H7 (cell line): ENCODE measurements around the gene SOX6. TPM values are rescaled to one million over a fixed set of nuclear protein-coding genes. Genes with fewer than 3 reads are reported as not detected.

Experiments
- DNase-seq: peaks from one replicate; pipeline ENCODE4 v3.0.0; 2012
- H3K27me3 ChIP-seq: 2 replicates; pipeline ENCODE4 v1.6.0; 2011; ENCODE audit warnings: mild to moderate bottlenecking, low read length; ENCODE audit not compliant: control insufficient read depth, insufficient read depth
- H3K36me3 ChIP-seq: replicated peaks from 2 replicates; pipeline ENCODE4 v1.5.1; 2011; ENCODE audit warnings: low read length; ENCODE audit not compliant: control insufficient read depth, insufficient read depth
- H3K4me3 ChIP-seq: 2 replicates; pipeline ENCODE4 v1.5.1; 2011; ENCODE audit warnings: low read depth, mild to moderate bottlenecking, control low read depth, low read length, moderate library complexity; ENCODE audit not compliant: insufficient read depth
- total RNA-seq: library from RNA; depleted of rRNA; stranded (reverse); fragments of >200 nt; shearing (Covaris generic); gene quantifications from 2 replicates; pipeline ENCODE4 v1.2.3, GENCODE V29; 2014

SOX6 gene
- total RNA-seq, 1 experiment from 2014 or later: 0.03 TPM

DNA sequence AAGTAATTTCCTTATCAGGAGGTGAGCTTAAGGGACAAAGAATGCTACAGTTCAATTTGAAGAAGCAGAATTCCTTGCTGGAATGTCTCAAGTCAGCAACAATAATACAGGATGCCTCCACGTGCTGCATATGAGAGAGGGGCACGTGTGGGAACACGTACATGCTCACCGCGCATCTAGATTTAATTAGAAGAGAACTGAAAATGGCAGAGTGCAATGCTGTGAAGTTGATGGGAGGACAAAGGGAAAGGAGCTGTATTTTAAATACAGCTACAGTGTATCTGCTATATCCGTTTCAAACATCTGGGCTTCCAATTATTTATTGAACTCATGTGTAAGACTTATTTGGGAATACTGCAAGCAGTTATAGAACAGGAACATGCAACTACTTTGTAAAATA is 328.7 kb downstream of the SOX6 start:
- H3K4me3 ChIP-seq: no peak overlapping the region
- no peak for DNase-seq
- H3K36me3 ChIP-seq: no peaks in the 10 kb centered on the region
- no peaks in the 10 kb centered on the region for H3K27me3 ChIP-seq

GRCh38 chr11:16026849-16027248 is 329.5 kb downstream of the SOX6 start:
- no peak for DNase-seq
- Histone ChIP-seq H3K36me3 (no peaks in the 10 kb centered on the region), H3K27me3 (no peaks in the 10 kb centered on the region), H3K4me3 (no peak overlapping the region)

GRCh38 chr11:16018931-16019330 is 337.4 kb downstream of the SOX6 start:
- H3K36me3 ChIP-seq: no peaks in the 10 kb centered on the region
- no peak for DNase-seq

DNA sequence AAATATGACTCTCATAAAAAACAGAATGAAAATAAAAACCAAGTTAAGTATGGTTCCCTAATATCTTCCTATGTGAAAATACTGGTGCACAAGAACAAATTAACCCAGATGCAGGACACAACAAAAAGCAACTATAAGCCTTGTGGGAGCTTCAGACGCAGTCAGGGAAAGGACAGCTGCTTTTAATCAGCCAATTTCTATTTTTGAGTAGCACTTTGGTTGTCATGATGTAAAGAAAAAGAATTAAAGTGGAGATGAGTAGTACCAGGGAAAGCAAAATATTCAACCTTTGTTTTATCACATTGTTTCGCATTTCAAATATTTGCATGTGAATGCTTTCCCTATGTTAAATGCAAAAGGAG is 339.9 kb downstream of the SOX6 start:
- Histone ChIP-seq H3K27me3 (no peaks in the 10 kb centered on the region), H3K36me3 (no peaks in the 10 kb centered on the region), H3K4me3 (no peak overlapping the region)
- no peak for DNase-seq

More at GRCh38 chr11:16018931-16019330, 337.4 kb downstream of the SOX6 start:
- no peak overlapping the region for H3K4me3 ChIP-seq
- H3K27me3 ChIP-seq: no peaks in the 10 kb centered on the region

GRCh38 chr11:16015741-16016467 is 340.4 kb downstream of the SOX6 start:
- no peaks in the 10 kb centered on the region for H3K36me3 ChIP-seq
- DNase-seq: no peak

GRCh38 chr11:16013649-16014275 is 342.6 kb downstream of the SOX6 start:
- no peak for DNase-seq
- H3K27me3 ChIP-seq: no peaks in the 10 kb centered on the region
- no peaks in the 10 kb centered on the region for H3K36me3 ChIP-seq
- H3K4me3 ChIP-seq: no peak overlapping the region

More at GRCh38 chr11:16015741-16016467, 340.4 kb downstream of the SOX6 start:
- Histone ChIP-seq H3K27me3 (no peaks in the 10 kb centered on the region), H3K4me3 (no peak overlapping the region)

DNA sequence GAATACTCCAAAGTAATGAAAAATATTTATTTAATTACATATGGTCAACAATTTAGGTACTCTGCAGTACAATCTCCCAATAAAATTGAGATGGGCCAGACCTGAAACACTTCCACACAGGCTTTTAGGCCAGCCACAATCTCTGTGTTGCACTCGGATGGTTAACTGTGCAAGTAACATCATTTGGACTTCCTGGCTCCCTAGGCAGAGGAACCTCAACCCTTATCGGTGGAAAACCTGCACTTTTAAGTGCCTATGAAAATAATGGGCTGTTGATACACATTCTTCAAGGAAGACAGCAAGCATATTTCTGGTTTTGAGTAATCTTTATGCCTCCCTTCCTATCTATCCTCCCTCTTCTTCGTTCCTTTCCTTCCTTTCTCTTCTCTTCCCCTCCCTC is 343.1 kb downstream of the SOX6 start:
- no peak overlapping the region for H3K4me3 ChIP-seq
- no peaks in the 10 kb centered on the region for H3K36me3 ChIP-seq
- no peaks in the 10 kb centered on the region for H3K27me3 ChIP-seq
- DNase-seq: no peak

DNA sequence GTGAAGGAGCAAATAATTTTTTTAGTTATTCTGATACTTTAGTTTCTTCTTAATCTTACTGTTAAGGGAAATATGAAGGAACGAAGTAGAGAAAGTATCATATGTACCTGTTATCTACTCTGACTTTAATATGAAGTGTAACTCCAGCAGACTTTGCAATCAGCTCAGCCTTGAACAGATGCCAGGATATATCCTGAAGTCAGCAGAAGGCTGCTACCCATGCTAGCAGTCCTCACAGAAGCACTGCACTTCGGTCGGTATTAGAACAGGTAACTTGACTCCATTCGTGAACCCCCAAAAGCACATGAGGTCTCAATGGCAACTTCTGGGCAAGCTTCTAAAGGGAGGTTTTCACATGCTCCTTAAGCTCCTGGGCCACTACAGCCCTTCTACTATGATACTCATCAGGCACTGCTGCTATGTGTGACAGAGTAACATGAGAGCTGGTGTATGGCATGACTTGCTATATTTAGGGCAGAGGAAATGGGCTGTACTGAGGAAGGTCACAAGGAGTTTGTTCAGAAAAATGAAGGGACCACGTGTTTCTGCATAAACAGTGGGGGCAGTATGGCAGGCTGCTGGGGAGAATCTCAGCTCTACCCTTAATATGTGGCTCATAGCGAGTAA is 344.1 kb downstream of the SOX6 start:
- no peak for DNase-seq
- Histone ChIP-seq H3K36me3 (no peaks in the 10 kb centered on the region), H3K27me3 (no peaks in the 10 kb centered on the region), H3K4me3 (no peak overlapping the region)

DNA sequence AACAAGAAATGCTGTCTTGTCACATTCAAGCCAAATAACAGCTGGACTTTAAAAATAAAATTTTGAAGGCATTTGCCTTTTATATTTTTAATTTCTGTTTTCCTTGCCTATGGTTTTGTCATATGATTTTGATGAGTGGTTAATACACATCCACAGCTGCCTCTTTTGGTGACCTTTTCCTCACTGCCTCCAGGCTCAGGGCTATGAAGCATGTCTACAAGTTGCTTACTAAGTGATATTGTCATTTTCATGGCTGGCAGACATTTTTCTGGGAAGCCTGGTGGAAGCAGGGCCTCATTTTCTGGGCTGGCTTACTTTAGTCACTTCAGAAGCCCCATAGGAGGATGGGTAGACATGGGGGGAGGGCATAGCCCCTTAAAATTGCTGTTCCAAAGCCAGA is 344.9 kb downstream of the SOX6 start:
- H3K4me3 ChIP-seq: no peak overlapping the region
- DNase-seq: no peak
- no peaks in the 10 kb centered on the region for H3K27me3 ChIP-seq
- no peaks in the 10 kb centered on the region for H3K36me3 ChIP-seq

DNA sequence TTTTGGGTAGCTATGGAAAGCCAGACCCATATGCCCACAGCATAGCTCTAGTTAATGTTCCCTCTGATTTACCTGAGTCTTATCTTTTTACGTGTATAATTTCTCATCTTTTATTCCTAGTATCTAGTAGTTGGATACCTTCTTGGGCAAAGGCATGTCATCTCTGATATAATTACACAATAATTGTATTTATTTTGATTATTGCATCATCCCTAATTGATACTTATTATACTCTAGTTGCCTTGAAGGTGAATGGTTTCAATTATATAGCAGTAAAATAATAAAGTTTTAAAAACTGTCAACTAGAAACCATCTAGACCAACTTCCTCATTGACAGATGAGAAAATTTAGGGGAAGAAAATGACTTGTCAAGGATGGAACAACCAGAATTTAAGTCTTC is 347.3 kb downstream of the SOX6 start:
- DNase-seq: no peak
- no peak overlapping the region for H3K4me3 ChIP-seq
- H3K36me3 ChIP-seq: no peaks in the 10 kb centered on the region
- no peaks in the 10 kb centered on the region for H3K27me3 ChIP-seq

DNA sequence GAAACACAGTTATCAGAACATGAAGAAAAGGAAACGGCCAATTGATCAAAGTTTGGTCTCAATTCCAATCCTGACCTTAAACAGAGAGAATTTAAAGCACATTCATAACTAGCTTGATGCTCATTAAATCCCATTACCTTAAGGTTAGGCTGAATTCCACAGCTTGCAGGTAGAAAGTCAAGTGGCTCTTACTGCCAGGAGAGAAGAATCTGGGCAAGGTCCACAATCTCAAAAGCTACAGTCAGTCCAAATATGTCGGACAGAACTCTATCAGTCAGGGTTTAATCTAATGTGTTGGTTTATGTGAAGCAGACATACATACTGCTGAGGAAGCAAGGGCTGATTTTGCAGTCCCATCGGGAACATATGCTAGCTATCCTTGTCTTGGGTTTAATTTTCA is 348.8 kb downstream of the SOX6 start:
- DNase-seq: no peak
- Histone ChIP-seq H3K4me3 (no peak overlapping the region), H3K36me3 (no peaks in the 10 kb centered on the region), H3K27me3 (no peaks in the 10 kb centered on the region)

GRCh38 chr11:16002942-16003341 is 353.4 kb downstream of the SOX6 start:
- Histone ChIP-seq H3K36me3 (no peaks in the 10 kb centered on the region), H3K27me3 (no peaks in the 10 kb centered on the region), H3K4me3 (no peak overlapping the region)
- DNase-seq: no peak

GRCh38 chr11:16001899-16002426 is 354.4 kb downstream of the SOX6 start:
- no peaks in the 10 kb centered on the region for H3K27me3 ChIP-seq
- no peak overlapping the region for H3K4me3 ChIP-seq
- DNase-seq: no peak
- no peaks in the 10 kb centered on the region for H3K36me3 ChIP-seq

DNA sequence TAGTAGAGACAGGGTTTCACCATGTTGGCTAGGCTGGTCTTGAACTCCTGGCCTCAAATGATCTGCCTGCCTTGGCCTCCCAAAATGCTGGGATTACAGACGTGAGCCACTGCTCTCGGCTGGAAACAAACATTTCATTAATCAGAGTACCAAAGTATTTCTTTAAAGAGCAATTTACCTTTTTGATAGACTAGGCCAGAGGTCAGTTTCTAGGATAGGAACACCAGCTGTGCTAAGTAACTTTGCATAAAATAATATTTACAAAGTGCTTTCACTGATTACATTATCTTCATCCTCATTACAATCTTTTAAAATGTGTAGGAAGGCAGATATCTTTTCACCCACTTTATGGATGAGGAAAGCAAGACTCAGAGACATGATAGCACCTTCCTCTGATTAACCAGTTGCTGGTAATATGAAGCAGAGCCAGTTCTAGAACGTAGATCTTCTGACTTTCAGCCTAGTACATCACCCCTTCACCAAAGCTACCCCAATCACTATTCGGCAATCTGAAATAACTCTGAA is 355.2 kb downstream of the SOX6 start:
- Histone ChIP-seq H3K4me3 (no peak overlapping the region), H3K27me3 (peaks cover 2% of the 10 kb centered on the region; the same call in 1 of the 2 replicates), H3K36me3 (no peaks in the 10 kb centered on the region)
- DNase-seq: no peak

DNA sequence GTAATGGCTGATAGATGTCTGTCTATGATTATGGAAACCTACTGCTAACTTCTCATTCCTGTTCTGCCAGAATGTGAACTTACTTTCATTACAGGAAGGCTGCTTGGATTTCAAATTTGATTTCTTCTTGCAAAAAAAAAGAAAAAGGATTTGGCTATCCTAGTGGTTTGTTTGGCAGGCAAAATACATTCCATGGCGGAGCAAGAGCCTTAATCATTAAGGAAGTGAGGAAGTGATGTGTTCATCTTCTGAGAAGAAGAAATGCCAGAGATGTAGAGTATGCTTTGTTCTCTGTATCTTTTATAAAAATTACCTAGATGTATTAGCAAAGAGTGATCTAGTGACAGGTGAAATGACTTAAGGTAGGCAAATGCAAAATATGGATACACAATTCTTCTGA is 356.3 kb downstream of the SOX6 start:
- Histone ChIP-seq H3K27me3 (peaks cover 5% of the 10 kb centered on the region; the same call in 1 of the 2 replicates), H3K36me3 (no peaks in the 10 kb centered on the region), H3K4me3 (no peak overlapping the region)
- no peak for DNase-seq
